Measurements from ENCODE around the gene PYURF. TPM values are rescaled to one million over a fixed set of nuclear protein-coding genes. Genes with fewer than 3 reads are reported as not detected.

Gene PYURF
- total and polyA plus RNA-seq, 2 donors from 2014 or later: 63.0 to 105 TPM

- Histone ChIP-seq H3K4me3 (ENCODE audit: low read length in 3 of 3) (no peak overlapping the region), H3K36me3 (ENCODE audit: control insufficient read depth in 2 of 3, insufficient read depth in 3 of 3, low read length in 3 of 3) (no peaks in the 10 kb centered on the region), H3K9me3 (ENCODE audit: control insufficient read depth in 2 of 3, insufficient read depth in 1 of 3, low read length in 3 of 3) (no peaks in the 10 kb centered on the region), H3K27ac (ENCODE audit: low read depth in 2 of 2, low read length in 2 of 2) (no peak overlapping the region), H3K27me3 (ENCODE audit: control insufficient read depth, insufficient read depth, low read length) (no peaks in the 10 kb centered on the region), H3K9ac (ENCODE audit: low read length in 3 of 3) (no peak overlapping the region), H3K4me1 (ENCODE audit: control insufficient read depth in 2 of 3, insufficient read depth in 2 of 3, low read depth in 1 of 3, low read length in 3 of 3) (no peaks in the 10 kb centered on the region)
- intact Hi-C loops (cut with DNase I): loop anchor here (10.0 kb wide), 1 partner anchor 133 kb away; no protein-coding TSS in a partner anchor
- no peak for FAIRE-seq
- TF ChIP-seq CTCF (IDR thresholded peaks at IDR 0.05; ENCODE audit: borderline replicate concordance, extremely low read depth, insufficient read depth): no peak
- no peak for DNase-seq
These were observed 8.0 kb upstream of the PYURF start for GRCh38 chr4:88531549-88531948.

- FAIRE-seq (peak; percentile 95), DNase-seq (peak in 1 of 5 donors; percentile 7)
- H3K9ac ChIP-seq (ENCODE audit: low read length in 3 of 3): no peak overlapping the region
- intact Hi-C loops (cut with DNase I): no loop called here
- no peak overlapping the region for H3K4me3 ChIP-seq (ENCODE audit: low read length in 3 of 3)
- no peak for TF ChIP-seq CTCF (IDR thresholded peaks at IDR 0.05; ENCODE audit: borderline replicate concordance, extremely low read depth, insufficient read depth)
- H3K4me1 ChIP-seq (ENCODE audit: control insufficient read depth in 2 of 3, insufficient read depth in 2 of 3, low read depth in 1 of 3, low read length in 3 of 3): peaks cover 3 to 7% (median 6%) of the 10 kb centered on the region in 3 donors
- no peaks in the 10 kb centered on the region for H3K36me3 ChIP-seq (ENCODE audit: control insufficient read depth in 2 of 3, insufficient read depth in 3 of 3, low read length in 3 of 3)
- H3K27ac ChIP-seq (ENCODE audit: low read depth in 2 of 2, low read length in 2 of 2): no peak overlapping the region
- H3K27me3 ChIP-seq (ENCODE audit: control insufficient read depth, insufficient read depth, low read length): no peaks in the 10 kb centered on the region
- no peaks in the 10 kb centered on the region for H3K9me3 ChIP-seq (ENCODE audit: control insufficient read depth in 2 of 3, insufficient read depth in 1 of 3, low read length in 3 of 3)
These were observed 5.3 kb upstream of the PYURF start for GRCh38 chr4:88528861-88529260.

- Histone ChIP-seq H3K36me3 (ENCODE audit: control insufficient read depth in 2 of 3, insufficient read depth in 3 of 3, low read length in 3 of 3) (no peaks in the 10 kb centered on the region), H3K4me3 (ENCODE audit: low read length in 3 of 3) (no peak overlapping the region), H3K9ac (ENCODE audit: low read length in 3 of 3) (no peak overlapping the region), H3K27ac (ENCODE audit: low read depth in 2 of 2, low read length in 2 of 2) (no peak overlapping the region), H3K9me3 (ENCODE audit: control insufficient read depth in 2 of 3, insufficient read depth in 1 of 3, low read length in 3 of 3) (no peaks in the 10 kb centered on the region), H3K27me3 (ENCODE audit: control insufficient read depth, insufficient read depth, low read length) (no peaks in the 10 kb centered on the region), H3K4me1 (ENCODE audit: control insufficient read depth in 2 of 3, insufficient read depth in 2 of 3, low read depth in 1 of 3, low read length in 3 of 3) (peaks cover 3 to 7% (median 7%) of the 10 kb centered on the region in 3 donors)
- FAIRE-seq: no peak
- no peak for TF ChIP-seq CTCF (IDR thresholded peaks at IDR 0.05; ENCODE audit: borderline replicate concordance, extremely low read depth, insufficient read depth)
- intact Hi-C loops (cut with DNase I): no loop called here
- DNase-seq: no peak
These were observed 4.2 kb upstream of the PYURF start for GRCh38 chr4:88527787-88528186.

Data from kidney (tissue), 14 donors.